ENCODE measurements around the gene ADAM8.

ADAM8 gene

DNA sequence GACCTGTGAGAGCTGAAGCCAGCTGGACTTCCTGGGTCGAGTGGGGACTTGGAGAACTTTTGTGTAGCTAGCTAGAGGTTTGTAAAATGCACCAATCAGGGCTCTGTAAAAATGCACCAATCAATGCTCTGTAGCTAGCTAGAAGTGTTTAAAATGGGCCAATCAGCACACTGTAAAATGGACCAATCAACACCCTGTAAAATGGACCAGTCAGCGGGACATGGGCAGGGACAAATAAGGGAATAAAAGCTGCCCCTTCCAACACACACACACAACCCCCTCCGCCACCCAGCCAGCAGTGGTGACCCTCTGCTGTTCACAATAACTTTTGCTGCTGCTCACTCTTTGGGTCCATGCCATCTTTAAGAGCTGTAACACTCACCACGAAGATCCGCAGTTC lies 39.2 kb upstream of the ADAM8 start:
- no peak overlapping the region for H3K4me2 ChIP-seq (ENCODE audit: insufficient read depth, low read length)
- ATAC-seq (ENCODE audit: insufficient read depth, low read depth): no peak
- peaks cover 6% of the 10 kb centered on the region for H3K4me1 ChIP-seq (ENCODE audit: insufficient read depth, low read length)
- H3K27me3 ChIP-seq (ENCODE audit: insufficient read depth, low read length, poor library complexity): peaks cover 10% of the 10 kb centered on the region
- no peak for TF ChIP-seq EZH2 (IDR thresholded peaks at IDR 0.05; ENCODE audit: borderline replicate concordance, low read depth, low read length, severe bottlenecking)
- TF ChIP-seq, protein P1, sequence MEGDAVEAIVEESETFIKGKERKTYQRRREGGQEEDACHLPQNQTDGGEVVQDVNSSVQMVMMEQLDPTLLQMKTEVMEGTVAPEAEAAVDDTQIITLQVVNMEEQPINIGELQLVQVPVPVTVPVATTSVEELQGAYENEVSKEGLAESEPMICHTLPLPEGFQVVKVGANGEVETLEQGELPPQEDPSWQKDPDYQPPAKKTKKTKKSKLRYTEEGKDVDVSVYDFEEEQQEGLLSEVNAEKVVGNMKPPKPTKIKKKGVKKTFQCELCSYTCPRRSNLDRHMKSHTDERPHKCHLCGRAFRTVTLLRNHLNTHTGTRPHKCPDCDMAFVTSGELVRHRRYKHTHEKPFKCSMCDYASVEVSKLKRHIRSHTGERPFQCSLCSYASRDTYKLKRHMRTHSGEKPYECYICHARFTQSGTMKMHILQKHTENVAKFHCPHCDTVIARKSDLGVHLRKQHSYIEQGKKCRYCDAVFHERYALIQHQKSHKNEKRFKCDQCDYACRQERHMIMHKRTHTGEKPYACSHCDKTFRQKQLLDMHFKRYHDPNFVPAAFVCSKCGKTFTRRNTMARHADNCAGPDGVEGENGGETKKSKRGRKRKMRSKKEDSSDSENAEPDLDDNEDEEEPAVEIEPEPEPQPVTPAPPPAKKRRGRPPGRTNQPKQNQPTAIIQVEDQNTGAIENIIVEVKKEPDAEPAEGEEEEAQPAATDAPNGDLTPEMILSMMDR (IDR thresholded peaks at IDR 0.05; ENCODE audit: borderline replicate concordance, extremely low read depth, low read length, poor library complexity, severe bottlenecking): no peak
- H3K36me3 ChIP-seq (ENCODE audit: insufficient read depth, low read length): peaks cover 19% of the 10 kb centered on the region
- no peaks in the 10 kb centered on the region for H3K9me3 ChIP-seq (ENCODE audit: insufficient read depth, low read length, severe bottlenecking)
- H3K9ac ChIP-seq (ENCODE audit: low read depth, low read length): no peak overlapping the region
- no peak for DNase-seq
- H4K20me1 ChIP-seq (ENCODE audit: insufficient read depth, low read length): peaks cover 4% of the 10 kb centered on the region; the same call in 1 of the 2 replicates
- H3K27ac ChIP-seq (ENCODE audit: low read length): no peak overlapping the region
- no peaks in the 10 kb centered on the region for H3K79me2 ChIP-seq (ENCODE audit: insufficient read depth, low read length)
- no peak overlapping the region for H2AFZ ChIP-seq (ENCODE audit: low read depth, low read length)
- no peak overlapping the region for H3K4me3 ChIP-seq (ENCODE audit: low read depth in 1 of 2, low read length in 2 of 2)

DNA sequence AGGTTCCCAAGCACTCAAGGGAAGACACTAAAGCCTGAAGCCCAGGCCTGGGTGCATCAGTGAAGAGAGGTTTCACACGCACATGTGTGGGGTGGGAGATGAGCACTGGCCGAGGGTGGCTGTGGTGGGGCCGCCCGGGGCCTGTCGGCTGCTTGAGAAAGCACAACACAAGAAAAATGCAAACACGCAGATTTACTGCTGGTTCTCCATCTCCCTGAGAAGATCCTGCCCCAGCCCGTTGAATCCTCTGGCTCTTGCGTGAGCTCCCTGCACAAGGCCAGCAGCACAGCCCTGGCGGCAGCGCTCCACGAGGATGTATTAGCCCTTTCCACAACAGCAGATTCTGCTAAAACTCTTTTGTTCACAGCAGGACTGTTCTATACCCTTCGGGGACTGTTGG lies 38.2 kb upstream of the ADAM8 start:
- no peak overlapping the region for H2AFZ ChIP-seq (ENCODE audit: low read depth, low read length)
- H3K79me2 ChIP-seq (ENCODE audit: insufficient read depth, low read length): no peaks in the 10 kb centered on the region
- peaks cover 12% of the 10 kb centered on the region; the same call in 1 of the 2 replicates for H4K20me1 ChIP-seq (ENCODE audit: insufficient read depth, low read length)
- peaks cover 10% of the 10 kb centered on the region for H3K27me3 ChIP-seq (ENCODE audit: insufficient read depth, low read length, poor library complexity)
- TF ChIP-seq EZH2 (IDR thresholded peaks at IDR 0.05; ENCODE audit: borderline replicate concordance, low read depth, low read length, severe bottlenecking): no peak
- TF ChIP-seq, protein P1 (IDR thresholded peaks at IDR 0.05; ENCODE audit: borderline replicate concordance, extremely low read depth, low read length, poor library complexity, severe bottlenecking): no peak
- H3K9ac ChIP-seq (ENCODE audit: low read depth, low read length): no peak overlapping the region
- H3K27ac ChIP-seq (ENCODE audit: low read length): no peak overlapping the region
- DNase-seq: no peak
- H3K4me2 ChIP-seq (ENCODE audit: insufficient read depth, low read length): no peak overlapping the region
- H3K9me3 ChIP-seq (ENCODE audit: insufficient read depth, low read length, severe bottlenecking): no peaks in the 10 kb centered on the region
- peaks cover 8% of the 10 kb centered on the region for H3K4me1 ChIP-seq (ENCODE audit: insufficient read depth, low read length)
- ATAC-seq (ENCODE audit: insufficient read depth, low read depth): no peak
- H3K36me3 ChIP-seq (ENCODE audit: insufficient read depth, low read length): peaks cover 28% of the 10 kb centered on the region
- no peak overlapping the region for H3K4me3 ChIP-seq (ENCODE audit: low read depth in 1 of 2, low read length in 2 of 2)

DNA sequence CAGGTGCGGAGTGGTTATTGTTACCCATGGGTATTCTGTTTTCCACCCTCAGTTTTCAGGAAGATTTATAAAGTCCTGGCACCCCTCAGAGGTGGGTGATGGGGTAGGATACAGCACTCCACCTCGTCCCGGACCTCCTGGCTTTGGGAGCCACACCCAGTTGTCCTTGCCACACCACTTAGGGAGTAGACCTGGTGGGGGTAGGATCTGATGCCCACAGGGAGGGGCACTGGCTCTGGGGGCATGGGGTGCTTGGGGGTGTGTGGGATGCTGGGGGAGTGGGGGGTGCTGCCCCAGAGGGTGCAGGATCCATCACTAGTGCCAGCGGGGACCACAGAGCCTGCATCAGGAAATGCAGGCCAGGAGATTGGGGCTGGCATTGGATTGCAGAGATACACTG lies 36.5 kb upstream of the ADAM8 start:
- H3K9ac ChIP-seq (ENCODE audit: low read depth, low read length): no peak overlapping the region
- H3K9me3 ChIP-seq (ENCODE audit: insufficient read depth, low read length, severe bottlenecking): no peaks in the 10 kb centered on the region
- peaks cover 9% of the 10 kb centered on the region for H3K79me2 ChIP-seq (ENCODE audit: insufficient read depth, low read length)
- DNase-seq: no peak
- H2AFZ ChIP-seq (ENCODE audit: low read depth, low read length): no peak overlapping the region
- no peak overlapping the region for H3K4me3 ChIP-seq (ENCODE audit: low read depth in 1 of 2, low read length in 2 of 2)
- no peaks in the 10 kb centered on the region for H3K27me3 ChIP-seq (ENCODE audit: insufficient read depth, low read length, poor library complexity)
- peaks cover 11% of the 10 kb centered on the region for H3K4me1 ChIP-seq (ENCODE audit: insufficient read depth, low read length)
- H3K27ac ChIP-seq (ENCODE audit: low read length): no peak overlapping the region
- H4K20me1 ChIP-seq (ENCODE audit: insufficient read depth, low read length): peaks cover 20% of the 10 kb centered on the region
- H3K4me2 ChIP-seq (ENCODE audit: insufficient read depth, low read length): no peak overlapping the region
- no peak for ATAC-seq (ENCODE audit: insufficient read depth, low read depth)
- TF ChIP-seq, protein P1 (IDR thresholded peaks at IDR 0.05; ENCODE audit: borderline replicate concordance, extremely low read depth, low read length, poor library complexity, severe bottlenecking): no peak
- TF ChIP-seq EZH2 (IDR thresholded peaks at IDR 0.05; ENCODE audit: borderline replicate concordance, low read depth, low read length, severe bottlenecking): no peak
- peaks cover 36% of the 10 kb centered on the region for H3K36me3 ChIP-seq (ENCODE audit: insufficient read depth, low read length)

DNA sequence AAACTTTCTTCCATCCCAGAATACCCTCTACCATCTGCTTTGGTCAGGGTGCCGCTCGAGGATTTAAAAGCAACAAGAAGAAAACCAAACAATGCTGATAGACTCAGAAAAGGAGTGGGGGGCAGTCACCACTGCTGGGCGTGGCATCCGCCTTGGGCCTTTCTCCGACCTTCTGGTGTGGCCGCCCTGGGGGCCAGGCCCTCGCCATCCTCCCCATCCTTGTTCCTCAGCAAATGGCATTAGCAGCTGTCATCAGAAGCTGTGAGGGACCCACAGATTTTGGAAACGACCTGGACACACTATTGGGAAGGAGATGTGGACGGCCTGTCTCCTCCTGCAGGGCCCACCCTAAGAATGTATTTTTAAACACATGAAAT lies 36.1 kb upstream of the ADAM8 start:
- H3K79me2 ChIP-seq (ENCODE audit: insufficient read depth, low read length): peaks cover 13% of the 10 kb centered on the region
- H3K4me3 ChIP-seq (ENCODE audit: low read depth in 1 of 2, low read length in 2 of 2): no peak overlapping the region
- H3K4me2 ChIP-seq (ENCODE audit: insufficient read depth, low read length): no peak overlapping the region
- H3K27me3 ChIP-seq (ENCODE audit: insufficient read depth, low read length, poor library complexity): no peaks in the 10 kb centered on the region
- H2AFZ ChIP-seq (ENCODE audit: low read depth, low read length): no peak overlapping the region
- TF ChIP-seq, protein P1 (IDR thresholded peaks at IDR 0.05; ENCODE audit: borderline replicate concordance, extremely low read depth, low read length, poor library complexity, severe bottlenecking): no peak
- no peak for TF ChIP-seq EZH2 (IDR thresholded peaks at IDR 0.05; ENCODE audit: borderline replicate concordance, low read depth, low read length, severe bottlenecking)
- peaks cover 24% of the 10 kb centered on the region for H4K20me1 ChIP-seq (ENCODE audit: insufficient read depth, low read length)
- no peak overlapping the region for H3K27ac ChIP-seq (ENCODE audit: low read length)
- peaks cover 36% of the 10 kb centered on the region for H3K36me3 ChIP-seq (ENCODE audit: insufficient read depth, low read length)
- peaks cover 14% of the 10 kb centered on the region for H3K4me1 ChIP-seq (ENCODE audit: insufficient read depth, low read length)
- no peak overlapping the region for H3K9ac ChIP-seq (ENCODE audit: low read depth, low read length)
- no peak for ATAC-seq (ENCODE audit: insufficient read depth, low read depth)
- no peak for DNase-seq
- no peaks in the 10 kb centered on the region for H3K9me3 ChIP-seq (ENCODE audit: insufficient read depth, low read length, severe bottlenecking)

Measured in DND-41 (cell line).